MM.1S (cell line): Measurements from ENCODE around the gene SLC35F1.

Source experiments
- DNase-seq: peaks from one replicate; pipeline ENCODE4 v3.0.0-alpha.2; 2015
- H2AFZ ChIP-seq: fragments of 300-600 bp; sonication (generic); 2 replicates; pipeline ENCODE4 v1.6.0; 2016; ENCODE audit warnings: antibody characterized with exemption, low read length
- H3F3A ChIP-seq: fragments of 300-600 bp; sonication (generic); 2 replicates; pipeline ENCODE4 v1.6.1; 2016; ENCODE audit warnings: mild to moderate bottlenecking, antibody characterized with exemption, low read length, moderate library complexity, mixed read lengths; ENCODE audit not compliant: insufficient read depth
- H3K27ac ChIP-seq: fragments of 300-600 bp; sonication (generic); 2 replicates; pipeline ENCODE4 v1.5.1; 2016; ENCODE audit warnings: mild to moderate bottlenecking, low read length
- H3K27me3 ChIP-seq: fragments of 300-600 bp; sonication (generic); replicated peaks from 2 replicates; pipeline ENCODE4 v1.6.0; 2016; ENCODE audit warnings: low read length; ENCODE audit not compliant: insufficient read depth
- H3K36me3 ChIP-seq: fragments of 300-600 bp; sonication (generic); replicated peaks from 2 replicates; pipeline ENCODE4 v1.6.1; 2016; ENCODE audit warnings: mild to moderate bottlenecking, low read length, mixed read lengths; ENCODE audit not compliant: insufficient read depth
- H3K4me1 ChIP-seq: fragments of 300-600 bp; sonication (generic); 2 replicates; pipeline ENCODE4 v1.6.1; 2016; ENCODE audit warnings: low read length, mixed read lengths
- H3K4me2 ChIP-seq: fragments of 300-600 bp; sonication (generic); 2 replicates; pipeline ENCODE4 v1.6.0; 2016; ENCODE audit warnings: low read depth, low read length
- H3K4me3 ChIP-seq: fragments of 300-600 bp; sonication (generic); 2 replicates; pipeline ENCODE4 v1.5.1; 2016; ENCODE audit warnings: low read length, mixed read lengths
- H3K79me2 ChIP-seq: fragments of 300-600 bp; sonication (generic); 2 replicates; pipeline ENCODE4 v1.6.1; 2016; ENCODE audit warnings: mixed run types, low read length, mixed read lengths
- H3K9ac ChIP-seq: fragments of 300-600 bp; sonication (generic); 2 replicates; pipeline ENCODE4 v1.6.1; 2016; ENCODE audit warnings: low read length, mixed read lengths
- H3K9me2 ChIP-seq: fragments of 300-600 bp; sonication (generic); replicated peaks from 2 replicates; pipeline ENCODE4 v1.6.1; 2016; ENCODE audit warnings: mild to moderate bottlenecking, low read length, mixed read lengths; ENCODE audit not compliant: insufficient read depth
- H3K9me3 ChIP-seq: fragments of 300-600 bp; sonication (generic); replicated peaks from 2 replicates; pipeline ENCODE4 v1.6.1; 2016; ENCODE audit warnings: mild to moderate bottlenecking, low read length, mixed read lengths; ENCODE audit not compliant: insufficient read depth
- H4K20me1 ChIP-seq: fragments of 300-600 bp; sonication (generic); 2 replicates; pipeline ENCODE4 v1.6.1; 2016; ENCODE audit warnings: mild to moderate bottlenecking, low read length, moderate library complexity, mixed read lengths; ENCODE audit not compliant: insufficient read depth
- EZH2 ChIP-seq: fragments of 300-600 bp; sonication (generic); optimal IDR thresholded peaks from 2 replicates; pipeline ENCODE3; 2017; ENCODE audit warnings: low read depth, mild to moderate bottlenecking, antibody characterized with exemption, low read length, mixed read lengths
- EZH2phosphoT487 ChIP-seq: fragments of 300-600 bp; sonication (generic); IDR thresholded peaks from 2 replicates; pipeline ENCODE4 v1.6.1; 2018; ENCODE audit warnings: antibody characterized with exemption, low read length
- TF ChIP-seq, protein P1 (sequence below): fragments of 300-600 bp; sonication (generic); IDR thresholded peaks from 2 replicates; pipeline ENCODE4 v1.5.1; 2016; ENCODE audit warnings: antibody characterized with exemption, low read length, mixed read lengths

The SLC35F1 gene

DNA sequence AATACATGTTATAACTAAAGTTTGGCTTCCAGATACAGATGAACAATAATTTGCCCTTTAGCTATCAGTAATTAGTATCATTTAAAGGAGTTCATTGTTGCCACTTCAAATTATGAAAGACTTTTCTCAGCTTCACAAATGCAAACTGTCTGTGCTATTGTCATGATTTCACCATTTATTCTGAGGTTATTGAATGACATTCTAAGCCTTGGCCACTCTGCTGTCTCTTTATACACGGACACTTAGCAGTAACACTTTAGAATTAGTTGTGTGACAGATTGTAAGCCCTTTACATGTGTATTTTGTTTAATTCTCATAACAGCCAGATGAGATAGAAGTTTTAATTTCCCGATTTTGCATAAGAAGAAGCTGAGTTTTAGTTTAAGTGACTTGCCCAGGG, 176.6 kb downstream of the SLC35F1 start:
- Histone ChIP-seq H4K20me1 (no peaks in the 10 kb centered on the region), H3K4me2 (no peak overlapping the region), H3K27ac (no peak overlapping the region), H3K4me3 (no peak overlapping the region), H3K27me3 (no peaks in the 10 kb centered on the region), H3K9me2 (no peaks in the 10 kb centered on the region), H3F3A (no peaks in the 10 kb centered on the region), H3K9ac (no peak overlapping the region), H3K4me1 (no peaks in the 10 kb centered on the region), H3K9me3 (no peaks in the 10 kb centered on the region), H2AFZ (no peak overlapping the region), H3K79me2 (no peaks in the 10 kb centered on the region), H3K36me3 (no peaks in the 10 kb centered on the region)
- no peak for TF ChIP-seq EZH2phosphoT487
- TF ChIP-seq, protein P1, sequence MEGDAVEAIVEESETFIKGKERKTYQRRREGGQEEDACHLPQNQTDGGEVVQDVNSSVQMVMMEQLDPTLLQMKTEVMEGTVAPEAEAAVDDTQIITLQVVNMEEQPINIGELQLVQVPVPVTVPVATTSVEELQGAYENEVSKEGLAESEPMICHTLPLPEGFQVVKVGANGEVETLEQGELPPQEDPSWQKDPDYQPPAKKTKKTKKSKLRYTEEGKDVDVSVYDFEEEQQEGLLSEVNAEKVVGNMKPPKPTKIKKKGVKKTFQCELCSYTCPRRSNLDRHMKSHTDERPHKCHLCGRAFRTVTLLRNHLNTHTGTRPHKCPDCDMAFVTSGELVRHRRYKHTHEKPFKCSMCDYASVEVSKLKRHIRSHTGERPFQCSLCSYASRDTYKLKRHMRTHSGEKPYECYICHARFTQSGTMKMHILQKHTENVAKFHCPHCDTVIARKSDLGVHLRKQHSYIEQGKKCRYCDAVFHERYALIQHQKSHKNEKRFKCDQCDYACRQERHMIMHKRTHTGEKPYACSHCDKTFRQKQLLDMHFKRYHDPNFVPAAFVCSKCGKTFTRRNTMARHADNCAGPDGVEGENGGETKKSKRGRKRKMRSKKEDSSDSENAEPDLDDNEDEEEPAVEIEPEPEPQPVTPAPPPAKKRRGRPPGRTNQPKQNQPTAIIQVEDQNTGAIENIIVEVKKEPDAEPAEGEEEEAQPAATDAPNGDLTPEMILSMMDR = no peak
- no peak for TF ChIP-seq EZH2
- no peak for DNase-seq

DNA sequence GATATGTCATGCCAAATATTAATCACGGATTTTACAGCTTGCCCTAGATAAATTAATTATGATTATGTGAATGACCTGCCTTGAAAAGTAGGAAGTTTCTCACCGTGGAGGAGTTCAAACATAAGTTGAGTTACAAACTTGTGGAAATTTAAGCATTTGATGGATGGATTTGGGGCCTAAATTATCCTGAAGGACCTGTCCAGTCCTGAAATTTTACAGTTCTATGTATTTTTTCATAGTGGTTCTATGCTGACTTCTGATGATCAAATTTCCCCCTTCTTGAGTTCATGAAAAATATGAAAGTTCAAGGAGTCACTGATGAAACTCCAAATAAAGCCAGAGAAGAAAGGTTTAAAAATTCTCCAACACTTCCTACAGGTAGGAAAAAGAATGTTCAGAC, 178.6 kb downstream of the SLC35F1 start:
- H3K4me2 ChIP-seq = no peak overlapping the region
- H3K79me2 ChIP-seq = no peaks in the 10 kb centered on the region
- no peak overlapping the region for H2AFZ ChIP-seq
- no peaks in the 10 kb centered on the region for H3K9me2 ChIP-seq
- no peaks in the 10 kb centered on the region for H3K4me1 ChIP-seq
- H3F3A ChIP-seq = no peaks in the 10 kb centered on the region
- no peak for DNase-seq
- no peaks in the 10 kb centered on the region for H3K36me3 ChIP-seq
- no peaks in the 10 kb centered on the region for H4K20me1 ChIP-seq
- H3K27me3 ChIP-seq = no peaks in the 10 kb centered on the region
- H3K27ac ChIP-seq = no peak overlapping the region
- H3K4me3 ChIP-seq = no peak overlapping the region
- no peaks in the 10 kb centered on the region for H3K9me3 ChIP-seq
- H3K9ac ChIP-seq = no peak overlapping the region
- no peak for TF ChIP-seq EZH2phosphoT487

DNA sequence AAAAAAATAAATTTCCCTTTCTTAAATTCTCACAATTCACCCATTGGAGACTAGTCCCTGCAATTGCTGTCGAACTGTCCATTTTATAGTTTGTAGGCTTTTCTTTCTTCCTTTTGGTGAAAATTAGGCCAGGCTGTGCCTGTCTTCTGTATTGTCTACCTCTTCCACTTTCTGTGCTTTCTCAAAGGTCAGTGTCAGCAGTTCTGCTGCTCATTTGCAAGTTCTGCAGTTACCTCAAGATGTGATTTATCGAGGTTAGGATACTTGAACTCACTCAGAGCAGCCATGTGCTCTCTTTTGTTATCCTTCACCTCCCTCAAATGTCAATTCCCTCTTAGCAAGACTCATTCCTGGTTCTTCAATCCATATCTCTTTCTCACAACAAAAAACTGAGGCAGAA, 179.1 kb downstream of the SLC35F1 start:
- H3K4me2 ChIP-seq = no peak overlapping the region
- no peak overlapping the region for H3K4me3 ChIP-seq
- no peaks in the 10 kb centered on the region for H3F3A ChIP-seq
- no peaks in the 10 kb centered on the region for H3K4me1 ChIP-seq
- TF ChIP-seq, protein P1 = no peak
- TF ChIP-seq EZH2phosphoT487 = no peak
- TF ChIP-seq EZH2 = no peak
- DNase-seq = no peak
- H3K9ac ChIP-seq = no peak overlapping the region
- no peaks in the 10 kb centered on the region for H3K79me2 ChIP-seq
- no peaks in the 10 kb centered on the region for H3K27me3 ChIP-seq
- H3K9me3 ChIP-seq = no peaks in the 10 kb centered on the region
- H3K36me3 ChIP-seq = no peaks in the 10 kb centered on the region
- no peak overlapping the region for H2AFZ ChIP-seq
- H3K9me2 ChIP-seq = no peaks in the 10 kb centered on the region
- no peak overlapping the region for H3K27ac ChIP-seq
- H4K20me1 ChIP-seq = no peaks in the 10 kb centered on the region

DNA sequence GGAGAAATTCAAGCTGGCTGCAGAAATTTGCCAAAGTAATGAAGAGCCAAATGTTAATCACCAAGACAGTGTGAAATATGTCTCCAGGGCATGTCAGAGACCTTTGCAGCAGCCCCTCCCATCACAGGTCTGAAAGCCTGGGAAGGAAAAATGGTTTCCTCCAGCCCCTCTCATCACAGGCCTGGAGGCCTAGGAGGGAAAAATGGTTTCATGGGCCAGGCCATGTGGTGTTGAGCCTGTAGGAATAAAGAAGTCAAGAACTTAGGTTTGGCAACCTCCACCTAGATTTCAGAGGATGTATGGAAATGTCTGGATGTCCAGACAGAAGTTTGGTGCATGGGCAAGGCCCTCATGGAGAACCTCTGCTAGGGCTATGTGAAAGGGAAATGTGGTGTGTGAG, 185.0 kb downstream of the SLC35F1 start:
- Histone ChIP-seq H3K36me3 (no peaks in the 10 kb centered on the region), H3K79me2 (no peaks in the 10 kb centered on the region), H3K9ac (no peak overlapping the region), H3K4me1 (no peaks in the 10 kb centered on the region), H3K4me3 (no peak overlapping the region), H3F3A (no peaks in the 10 kb centered on the region), H3K9me2 (no peaks in the 10 kb centered on the region), H4K20me1 (no peaks in the 10 kb centered on the region), H3K27ac (no peak overlapping the region), H3K27me3 (no peaks in the 10 kb centered on the region), H3K9me3 (no peaks in the 10 kb centered on the region), H2AFZ (no peak overlapping the region), H3K4me2 (no peak overlapping the region)
- DNase-seq = no peak
- TF ChIP-seq, protein P1 = no peak
- no peak for TF ChIP-seq EZH2phosphoT487
- TF ChIP-seq EZH2 = no peak
